HepG2 (cell line): ENCODE measurements around the gene BTF3L4. TPM values are rescaled to one million over a fixed set of nuclear protein-coding genes. Genes with fewer than 3 reads are reported as not detected.

Experiments used
- BRF2 ChIP-seq: sonication (generic); formaldehyde crosslinking; IDR thresholded peaks from 2 replicates; pipeline ENCODE4 v1.8.1; 2022; ENCODE audit warnings: mild to moderate bottlenecking, missing genetic modification reagents
- CAMTA2 ChIP-seq: sonication (generic); formaldehyde crosslinking; IDR thresholded peaks from 2 replicates; pipeline ENCODE4 v1.4.0; 2020; ENCODE audit warnings: mild to moderate bottlenecking, missing genetic modification reagents, borderline replicate concordance
- CSRNP2 ChIP-seq: sonication (generic); formaldehyde crosslinking; conservative IDR thresholded peaks from 2 replicates; pipeline ENCODE4 v1.8.0; 2022; ENCODE audit warnings: low read depth, missing genetic modification reagents
- FOXO1 ChIP-seq: sonication (generic); formaldehyde crosslinking; IDR thresholded peaks from 2 replicates; pipeline ENCODE4 v1.4.0; 2020; ENCODE audit warnings: missing genetic modification reagents
- HOXA9 ChIP-seq: sonication (generic); formaldehyde crosslinking; IDR thresholded peaks from 2 replicates; pipeline ENCODE4 v1.8.1; 2022; ENCODE audit warnings: missing genetic modification reagents, mild to moderate bottlenecking, moderate library complexity, borderline replicate concordance
- MED1 ChIP-seq: sonication (generic); formaldehyde crosslinking; IDR thresholded peaks from 2 replicates; pipeline ENCODE4 v1.4.0; 2020; ENCODE audit warnings: missing genetic modification reagents
- NONO ChIP-seq, 2 experiments: fragments of 450-650 bp in 1 of 2; sonication (generic) in 1 of 2; formaldehyde crosslinking in 1 of 2; IDR thresholded peaks in 1 of 2; conservative IDR thresholded peaks in 1 of 2; 2 replicates each; pipeline versions ENCODE4 v1.6.1 to v1.8.0; 2017 to 2022; ENCODE audit warnings: mild to moderate bottlenecking in 1 of 2, missing genetic modification reagents in 1 of 2, moderate library complexity in 1 of 2
- NR2F6 ChIP-seq, 2 experiments: IDR thresholded peaks; 2 replicates each; pipeline ENCODE4 v1.6.1; 2016; ENCODE audit warnings: antibody characterized with exemption in 1 of 2, mild to moderate bottlenecking in 1 of 2
- RFXANK ChIP-seq: IDR thresholded peaks from 2 replicates; pipeline ENCODE4 v1.6.1; 2016
- RNF2 ChIP-seq: fragments of 450-650 bp; conservative IDR thresholded peaks from 2 replicates; pipeline ENCODE4 v1.6.1; 2016; ENCODE audit warnings: low read depth
- SMYD3 ChIP-seq: sonication (generic); formaldehyde crosslinking; IDR thresholded peaks from 2 replicates; pipeline ENCODE4 v1.8.1; 2023; ENCODE audit warnings: mild to moderate bottlenecking, missing genetic modification reagents
- SP2 ChIP-seq: sonication (generic); formaldehyde crosslinking; IDR thresholded peaks from 2 replicates; pipeline ENCODE4 v1.5.1; 2020; ENCODE audit warnings: mild to moderate bottlenecking, missing genetic modification reagents
- SP5 ChIP-seq: IDR thresholded peaks from 2 replicates; pipeline ENCODE4 v1.6.1; 2016; ENCODE audit warnings: low read depth, borderline replicate concordance
- TFDP2 ChIP-seq: sonication (generic); formaldehyde crosslinking; IDR thresholded peaks from 2 replicates; pipeline ENCODE4 v1.4.0; 2020; ENCODE audit warnings: missing genetic modification reagents
- ZNF121 ChIP-seq: sonication (generic); formaldehyde crosslinking; IDR thresholded peaks from 2 replicates; pipeline ENCODE4 v1.5.0; 2020; ENCODE audit warnings: mild to moderate bottlenecking, missing genetic modification reagents
- ZNF296 ChIP-seq: sonication (generic); formaldehyde crosslinking; conservative IDR thresholded peaks from 2 replicates; pipeline ENCODE4 v1.5.0; 2020; ENCODE audit warnings: mild to moderate bottlenecking, missing genetic modification reagents
- ZNF496 ChIP-seq: sonication (generic); formaldehyde crosslinking; IDR thresholded peaks from 2 replicates; pipeline ENCODE4 v1.8.1; 2023; ENCODE audit warnings: mild to moderate bottlenecking, moderate library complexity, missing genetic modification reagents; ENCODE audit not compliant: insufficient replicate concordance
- ZNF670 ChIP-seq: sonication (generic); formaldehyde crosslinking; IDR thresholded peaks from 2 replicates; pipeline ENCODE4 v1.8.0; 2022; ENCODE audit warnings: mild to moderate bottlenecking, missing genetic modification reagents, borderline replicate concordance
- ZNF703 ChIP-seq: sonication (generic); formaldehyde crosslinking; IDR thresholded peaks from 2 replicates; pipeline ENCODE4 v1.5.1; 2020; ENCODE audit warnings: missing genetic modification reagents, mild to moderate bottlenecking, moderate library complexity, borderline replicate concordance
- ZNF784 ChIP-seq: sonication (generic); formaldehyde crosslinking; IDR thresholded peaks from 2 replicates; pipeline ENCODE4 v1.5.1; 2020; ENCODE audit warnings: missing genetic modification reagents, mild to moderate bottlenecking, borderline replicate concordance
- polyA plus RNA-seq, 8 experiments: library from polyadenylated mRNA; depleted of rRNA in 3 of 8; stranded (reverse) in 7 of 8; unstranded in 1 of 8; fragments of >200 nt; fragmentation: Illumina TruSeq in 4 of 8; extraction: Trizol in 4 of 8; gene quantifications; 2 replicates each; pipeline versions ENCODE4 v1.2.1 to v1.2.3, GENCODE V29; 2011 to 2016; ENCODE audit warnings: low read depth in 4 of 8, missing spikeins in 1 of 8, mixed read lengths in 1 of 8; ENCODE audit not compliant: insufficient read depth in 1 of 8
- total RNA-seq, 5 experiments: library from RNA; depleted of rRNA; stranded (reverse); fragments of >200 nt; fragmentation: Illumina TruSeq; extraction: Trizol; gene quantifications; 2 replicates each; pipeline ENCODE4 v1.2.3, GENCODE V29; 2016; ENCODE audit warnings: low read depth in 1 of 5
- TF ChIP-seq, protein P1 (sequence below): sonication (generic); formaldehyde crosslinking; IDR thresholded peaks from 2 replicates; pipeline ENCODE4 v1.5.0; 2020; ENCODE audit warnings: missing genetic modification reagents
- TF ChIP-seq, protein P2 (sequence below): sonication (generic); formaldehyde crosslinking; IDR thresholded peaks from 2 replicates; pipeline ENCODE4 v1.5.0; 2020; ENCODE audit warnings: mild to moderate bottlenecking, low read depth, missing genetic modification reagents, borderline replicate concordance

BTF3L4 gene
- total and polyA plus RNA-seq, 2 of the 13 experiments (the other 11 are each of a cell fraction or from before 2014, with no cell fraction given): 59.0 to 74.3 TPM

DNA sequence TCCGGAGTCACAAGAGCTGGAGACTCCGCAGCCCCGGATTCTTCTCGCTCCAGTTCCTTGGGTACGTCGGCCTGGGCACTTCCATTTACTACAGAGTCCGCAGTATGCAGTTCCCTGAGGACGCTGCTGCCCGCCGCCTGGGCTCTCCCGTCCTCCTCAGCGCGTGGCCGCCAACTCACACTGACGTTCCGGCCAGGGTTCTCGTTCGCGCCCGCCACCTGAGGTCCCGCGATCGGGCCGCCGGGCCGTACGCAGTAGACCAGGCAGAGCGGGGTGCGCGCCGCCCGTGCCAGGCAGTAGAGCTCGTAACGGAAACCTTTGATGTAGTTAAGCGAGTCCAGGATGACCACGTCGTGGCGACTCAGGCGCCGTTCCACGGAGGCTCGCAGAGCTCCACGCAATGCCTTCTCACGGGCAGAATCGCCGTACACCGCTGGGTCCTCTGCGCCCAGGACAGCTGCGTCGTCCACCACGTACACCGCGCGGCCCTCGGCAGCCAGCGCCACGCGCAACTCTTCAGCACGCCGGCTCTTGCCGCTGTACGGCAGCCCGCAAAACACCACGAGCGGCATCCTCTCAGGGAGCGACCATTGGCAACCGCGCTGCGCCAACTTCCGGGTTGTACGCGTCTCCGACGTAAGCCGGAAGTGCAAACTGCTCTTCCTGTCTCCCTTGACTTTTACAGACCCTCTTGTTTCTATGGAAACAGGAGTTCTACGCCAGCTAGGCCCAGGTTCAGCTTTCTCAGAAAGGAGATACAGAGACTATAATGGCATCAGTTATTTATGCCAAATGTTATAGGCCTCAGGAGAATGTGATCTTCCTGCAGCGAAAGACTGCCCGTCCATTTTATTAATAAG, 22.7 kb upstream of the BTF3L4 start, which contains the start of gene KTI12 (continued):
- TF ChIP-seq CSRNP2: no peak
- TF ChIP-seq ZNF121: no peak
- no peak for TF ChIP-seq ZNF670
- TF ChIP-seq RNF2: peak; percentile 68; the same call in 1 of the 2 replicates
- TF ChIP-seq, protein P1, sequence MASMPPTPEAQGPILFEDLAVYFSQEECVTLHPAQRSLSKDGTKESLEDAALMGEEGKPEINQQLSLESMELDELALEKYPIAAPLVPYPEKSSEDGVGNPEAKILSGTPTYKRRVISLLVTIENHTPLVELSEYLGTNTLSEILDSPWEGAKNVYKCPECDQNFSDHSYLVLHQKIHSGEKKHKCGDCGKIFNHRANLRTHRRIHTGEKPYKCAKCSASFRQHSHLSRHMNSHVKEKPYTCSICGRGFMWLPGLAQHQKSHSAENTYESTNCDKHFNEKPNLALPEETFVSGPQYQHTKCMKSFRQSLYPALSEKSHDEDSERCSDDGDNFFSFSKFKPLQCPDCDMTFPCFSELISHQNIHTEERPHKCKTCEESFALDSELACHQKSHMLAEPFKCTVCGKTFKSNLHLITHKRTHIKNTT (CRISPR knock-in tag): no peak
- peak; percentile 46; the same call in 1 of the 2 replicates for TF ChIP-seq SP2 (CRISPR knock-in tag)
- TF ChIP-seq CAMTA2: 0 out of 2 replicates have a peak, but pooled peaks have one; percentile 8
- no peak for TF ChIP-seq SMYD3
- no peak for TF ChIP-seq SP5
- no peak for TF ChIP-seq RFXANK (CRISPR knock-in tag)
- no peak for TF ChIP-seq ZNF703
- no peak for TF ChIP-seq ZNF784 (CRISPR knock-in tag)
- no peak for TF ChIP-seq NR2F6 (IDR thresholded peaks at IDR 0.05)
- TF ChIP-seq NR2F6 (CRISPR knock-in tag; IDR thresholded peaks at IDR 0.05): 0 out of 2 replicates have a peak, but pooled peaks have one; percentile 14
- TF ChIP-seq BRF2 (CRISPR knock-in tag): peak; percentile 75; the same call in 1 of the 2 replicates
- no peak for TF ChIP-seq ZNF296 (CRISPR knock-in tag)
- TF ChIP-seq MED1: peak; percentile 43
- no peak for TF ChIP-seq NONO (IDR thresholded peaks at IDR 0.05)
- TF ChIP-seq NONO (CRISPR knock-in tag; conservative IDR thresholded peaks at IDR 0.05): 0 out of 2 replicates have a peak, but pooled peaks have one; percentile 62
- TF ChIP-seq TFDP2 (CRISPR knock-in tag): peak; percentile 42; the same call in 1 of the 2 replicates
- no peak for TF ChIP-seq HOXA9 (CRISPR knock-in tag)
- TF ChIP-seq, protein P2, sequence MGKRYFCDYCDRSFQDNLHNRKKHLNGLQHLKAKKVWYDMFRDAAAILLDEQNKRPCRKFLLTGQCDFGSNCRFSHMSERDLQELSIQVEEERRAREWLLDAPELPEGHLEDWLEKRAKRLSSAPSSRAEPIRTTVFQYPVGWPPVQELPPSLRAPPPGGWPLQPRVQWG (CRISPR knock-in tag): no peak
- TF ChIP-seq FOXO1 (CRISPR knock-in tag): peak; percentile 46; the same call in 1 of the 2 replicates
- no peak for TF ChIP-seq ZNF496
